IMR-90 (cell line): ENCODE data around the gene CTIF. TPM values are rescaled to one million over a fixed set of nuclear protein-coding genes. Genes with fewer than 3 reads are reported as not detected.

Experiments
- ATAC-seq: fragments of 200-7000 bp; cut with Tn5 transposase; 2 replicates; pipeline ENCODE4 v1.9.1; 2020; ENCODE audit warnings: low read depth, mild to moderate bottlenecking, moderate library complexity
- BruUV-seq: library from RNA; stranded (reverse); fragments of 400-500 nt; replicated peaks from 2 replicates; lab custom pipeline; 2021; lab: Mats Ljungman, UMichigan
- CTCF ChIA-PET: fragments of 300-600 bp; formaldehyde crosslinking; extraction: SDS; loops from one replicate; lab custom pipeline; 2021; ENCODE audit warnings: antibody characterized with exemption; lab: Yijun Ruan, JAX
- POLR2A ChIA-PET: fragments of 300-600 bp; sonication (Branson Sonifier 250); formaldehyde crosslinking; loops from one replicate; lab custom pipeline; 2022; ENCODE audit warnings: antibody characterized with exemption; ENCODE audit not compliant: unreplicated experiment; lab: Charles Lee
- DNase-seq: peaks from one replicate; pipeline ENCODE4 v3.0.0; 2013
- H2AFZ ChIP-seq: replicated peaks from 2 replicates; pipeline ENCODE3; 2013; ENCODE audit warnings: low read length, mild to moderate bottlenecking; ENCODE audit not compliant: poor library complexity
- H2AK5ac ChIP-seq: 2 replicates; pipeline ENCODE4 v1.6.1; 2013; ENCODE audit warnings: low read depth, low read length, inconsistent platforms
- H2AK9ac ChIP-seq: replicated peaks from 2 replicates; pipeline ENCODE3; 2013; ENCODE audit warnings: mild to moderate bottlenecking, low read depth, low read length, moderate library complexity; ENCODE audit not compliant: poor library complexity
- H2BK120ac ChIP-seq: 2 replicates; pipeline ENCODE4 v1.6.1; 2013; ENCODE audit warnings: low read depth, low read length, inconsistent platforms
- H2BK15ac ChIP-seq: 3 replicates; pipeline ENCODE4 v1.6.1; 2013; ENCODE audit warnings: low read depth, low read length, inconsistent platforms
- H2BK20ac ChIP-seq: 2 replicates; pipeline ENCODE4 v1.6.1; 2013; ENCODE audit warnings: low read depth, mild to moderate bottlenecking, inconsistent platforms, low read length, moderate library complexity
- H2BK5ac ChIP-seq: 2 replicates; pipeline ENCODE4 v1.6.1; 2013; ENCODE audit warnings: mild to moderate bottlenecking, low read depth, low read length, inconsistent platforms; ENCODE audit not compliant: poor library complexity, severe bottlenecking
- H3K14ac ChIP-seq: replicated peaks from 2 replicates; pipeline ENCODE4 v1.6.1; 2013; ENCODE audit warnings: low read depth, low read length, inconsistent platforms
- H3K18ac ChIP-seq: 2 replicates; pipeline ENCODE4 v1.6.1; 2013; ENCODE audit warnings: low read depth, low read length, control low read depth
- H3K23ac ChIP-seq: 2 replicates; pipeline ENCODE4 v1.6.1; 2013; ENCODE audit warnings: low read depth, low read length, inconsistent platforms
- H3K27ac ChIP-seq: 2 replicates; pipeline ENCODE4 v1.5.1; 2013; ENCODE audit warnings: mild to moderate bottlenecking, control low read depth, low read length; ENCODE audit not compliant: insufficient read depth
- H3K27me3 ChIP-seq: 2 replicates; pipeline ENCODE4 v1.6.1; 2013; ENCODE audit warnings: low read length; ENCODE audit not compliant: control insufficient read depth, insufficient read depth
- H3K36me3 ChIP-seq: 2 replicates; pipeline ENCODE4 v1.6.1; 2013; ENCODE audit warnings: low read length, mixed read lengths; ENCODE audit not compliant: control insufficient read depth, insufficient read depth
- H3K4ac ChIP-seq: 2 replicates; pipeline ENCODE4 v1.6.1; 2013; ENCODE audit warnings: low read depth, low read length, inconsistent platforms
- H3K4me1 ChIP-seq: 2 replicates; pipeline ENCODE4 v1.6.1; 2013; ENCODE audit warnings: low read length, mixed read lengths; ENCODE audit not compliant: control insufficient read depth, insufficient read depth
- H3K4me2 ChIP-seq: 2 replicates; pipeline ENCODE4 v1.6.1; 2013; ENCODE audit warnings: low read depth, mild to moderate bottlenecking, control low read depth, low read length, moderate library complexity
- H3K4me3 ChIP-seq: 2 replicates; pipeline ENCODE4 v1.5.1; 2013; ENCODE audit warnings: low read depth, mild to moderate bottlenecking, control low read depth, low read length, moderate library complexity; ENCODE audit not compliant: insufficient read depth
- H3K56ac ChIP-seq: 2 replicates; pipeline ENCODE4 v1.6.1; 2013; ENCODE audit warnings: low read length, inconsistent platforms; ENCODE audit not compliant: insufficient read depth; ENCODE audit errors: extremely low read depth
- H3K79me1 ChIP-seq, 2 experiments: 2 replicates each; pipeline ENCODE4 v1.6.1; 2013; ENCODE audit warnings: low read length in 2 of 2, inconsistent platforms in 1 of 2, low read depth in 1 of 2
- H3K9ac ChIP-seq: 2 replicates; pipeline ENCODE4 v1.6.1; 2013; ENCODE audit warnings: low read depth, low read length, control low read depth
- H3K9me1 ChIP-seq: 2 replicates; pipeline ENCODE4 v1.6.1; 2013; ENCODE audit warnings: low read length, inconsistent platforms; ENCODE audit not compliant: insufficient read depth
- H3K9me3 ChIP-seq: 2 replicates; pipeline ENCODE4 v1.6.1; 2013; ENCODE audit warnings: low read length; ENCODE audit not compliant: control insufficient read depth, insufficient read depth
- H4K20me1 ChIP-seq: 2 replicates; pipeline ENCODE4 v1.6.1; 2013; ENCODE audit warnings: low read length, inconsistent platforms; ENCODE audit not compliant: insufficient read depth
- H4K5ac ChIP-seq: 2 replicates; pipeline ENCODE4 v1.6.1; 2013; ENCODE audit warnings: mild to moderate bottlenecking, low read depth, low read length, control low read depth
- H4K8ac ChIP-seq, 2 experiments: 2 replicates each; pipeline ENCODE4 v1.6.1; 2013; ENCODE audit warnings: low read depth in 2 of 2, low read length in 2 of 2, control low read depth in 1 of 2, inconsistent platforms in 1 of 2
- H4K91ac ChIP-seq: 2 replicates; pipeline ENCODE4 v1.6.1; 2013; ENCODE audit warnings: low read depth, low read length, inconsistent platforms; ENCODE audit not compliant: insufficient read depth
- BHLHE40 ChIP-seq: fragments of 150-350 bp; IDR thresholded peaks from 2 replicates; pipeline ENCODE4 v1.6.1; 2016; ENCODE audit warnings: mild to moderate bottlenecking, low read depth, low read length
- FOS ChIP-seq: fragments of 150-350 bp; IDR thresholded peaks from 2 replicates; pipeline ENCODE4 v1.6.1; 2016; ENCODE audit warnings: low read depth, low read length
- MAFK ChIP-seq: IDR thresholded peaks from 2 replicates; pipeline ENCODE4 v1.6.1; 2012; ENCODE audit warnings: low read depth, low read length, improper control_type of control experiment
- MAZ ChIP-seq: IDR thresholded peaks from 2 replicates; pipeline ENCODE4 v1.6.1; 2012; ENCODE audit warnings: low read depth, mild to moderate bottlenecking, low read length, improper control_type of control experiment, moderate library complexity, borderline replicate concordance
- NFE2L2 ChIP-seq: fragments of 150-350 bp; IDR thresholded peaks from 2 replicates; pipeline ENCODE4 v1.6.1; 2016; ENCODE audit warnings: low read depth, mild to moderate bottlenecking, low read length
- POLR2A ChIP-seq: IDR thresholded peaks from 2 replicates; pipeline ENCODE4 v1.6.1; 2012; ENCODE audit warnings: mild to moderate bottlenecking, low read depth, low read length
- RCOR1 ChIP-seq: IDR thresholded peaks from 2 replicates; pipeline ENCODE4 v1.6.1; 2012; ENCODE audit warnings: mild to moderate bottlenecking, low read length, improper control_type of control experiment; ENCODE audit not compliant: insufficient replicate concordance
- WGBS, 2 experiments: methylation state at CpG; one replicate each; pipeline versions ENCODE4 v1.1.5 to v1.1.7; 2013; ENCODE audit warnings: missing lambda C conversion rate in 2 of 2; ENCODE audit not compliant: insufficient read length in 1 of 2; ENCODE audit errors: extremely low coverage in 2 of 2; 5-methylcytosine and 5-hydroxymethylcytosine counted together
- dilution Hi-C: fragments of 300-500 bp; cut with HindIII; formaldehyde crosslinking; loops from one replicate; pipeline ENCODE4 v1.14.3; 2018; ENCODE audit warnings: low sequenced_read_pairs; ENCODE audit not compliant: unreplicated experiment
- in situ Hi-C: fragments of 300-500 bp; cut with MboI; formaldehyde crosslinking; loops from 3 replicates; pipeline ENCODE4 v1.14.3; 2019; ENCODE audit warnings: low sequenced_read_pairs, inconsistent platforms, mixed read lengths
- intact Hi-C: fragments of 100-400 bp; cut with micrococcal nuclease; formaldehyde crosslinking; loops from 2 replicates; pipeline ENCODE4 v1.10.0; 2022
- polyA plus RNA-seq, 3 experiments: library from polyadenylated mRNA; depleted of rRNA; stranded (reverse); fragments of >200 nt; gene quantifications; 2 replicates each; pipeline ENCODE4 v1.2.3, GENCODE V29; 2012; ENCODE audit warnings: low replicate concordance in 1 of 3
- total RNA-seq: library from RNA; depleted of rRNA; stranded (reverse); fragments of >200 nt; gene quantifications from 2 replicates; pipeline ENCODE4 v1.2.3, GENCODE V29; 2012
- TF ChIP-seq, protein P1 (sequence below): conservative IDR thresholded peaks from 2 replicates; pipeline ENCODE4 v1.5.1; 2012; ENCODE audit warnings: mild to moderate bottlenecking, low read depth, low read length, improper control_type of control experiment
- TF ChIP-seq, protein P2 (sequence below): fragments of 150-350 bp; IDR thresholded peaks from 2 replicates; pipeline ENCODE4 v1.6.1; 2017; ENCODE audit warnings: mild to moderate bottlenecking, antibody characterized with exemption, low read length, low read depth

The CTIF gene
- total and polyA plus RNA-seq, 2 of the 4 experiments (the other 2 are of a cell fraction), result 25.1 to 57.0 TPM

DNA sequence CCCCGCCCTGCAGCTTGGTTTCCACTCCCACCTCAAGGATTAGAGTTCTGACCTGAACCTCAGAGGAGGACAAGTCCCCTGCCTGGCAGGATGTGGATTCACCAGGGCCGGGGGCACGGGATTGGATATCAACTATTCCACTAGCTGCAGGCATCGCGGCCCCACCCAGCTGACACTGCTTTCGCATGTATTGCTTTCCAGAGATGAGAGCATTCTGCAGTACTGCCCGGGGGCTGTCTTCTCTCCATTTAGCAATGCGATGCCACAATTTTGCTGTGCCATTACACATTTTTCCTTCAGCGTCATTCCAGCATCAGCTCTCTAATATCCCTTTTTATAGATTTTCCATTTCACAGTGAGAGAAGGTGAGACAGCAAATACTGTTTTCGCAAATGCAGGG is 42.0 kb downstream of the CTIF start:
- Histone ChIP-seq H3K23ac (no peak overlapping the region), H3K9me3 (no peaks in the 10 kb centered on the region), H3K36me3 (peaks cover 8% of the 10 kb centered on the region), H2AK9ac (no peak overlapping the region), H4K5ac (no peak overlapping the region), H3K18ac (no peak overlapping the region), H3K27me3 (no peaks in the 10 kb centered on the region), H4K8ac (no peak overlapping the region), H2AFZ (no peak overlapping the region), H2BK20ac (no peak overlapping the region), H3K9ac (no peak overlapping the region), H3K56ac (no peak overlapping the region), H4K20me1 (peaks cover 100% of the 10 kb centered on the region), H2AK5ac (no peak overlapping the region), H3K4ac (no peak overlapping the region), H2BK5ac (no peak overlapping the region), H3K4me2 (no peak overlapping the region), H3K9me1 (peaks cover 53% of the 10 kb centered on the region), H2BK120ac (no peak overlapping the region), H3K27ac (no peak overlapping the region), H3K4me1 (peaks cover 11% of the 10 kb centered on the region), H2BK15ac (no peak overlapping the region), H4K91ac (no peak overlapping the region), H3K14ac (no peak overlapping the region), H3K4me3 (no peak overlapping the region), H3K79me1 (peaks cover 29 to 100% of the 10 kb centered on the region in 2 experiments)
- dilution Hi-C loops, result no loop called here
- no peak for ATAC-seq
- ChIA-PET CTCF (no interaction called here), POLR2A (no interaction called here)
- intact Hi-C loops, result no loop called here
- 78% methylated on average over 7 of the region's 10 CpGs; no CpG with 5 or more reads in 1 of the 2 experiments for WGBS, 2 experiments
- no peak for DNase-seq
- in situ Hi-C loops, result no loop called here
- BruUV-seq, result no TSS peak
- TF ChIP-seq POLR2A (no peak), MAFK (no peak), RCOR1 (no peak), FOS (no peak), MAZ (no peak), NFE2L2 (no peak), BHLHE40 (no peak)
- TF ChIP-seq, protein P1, sequence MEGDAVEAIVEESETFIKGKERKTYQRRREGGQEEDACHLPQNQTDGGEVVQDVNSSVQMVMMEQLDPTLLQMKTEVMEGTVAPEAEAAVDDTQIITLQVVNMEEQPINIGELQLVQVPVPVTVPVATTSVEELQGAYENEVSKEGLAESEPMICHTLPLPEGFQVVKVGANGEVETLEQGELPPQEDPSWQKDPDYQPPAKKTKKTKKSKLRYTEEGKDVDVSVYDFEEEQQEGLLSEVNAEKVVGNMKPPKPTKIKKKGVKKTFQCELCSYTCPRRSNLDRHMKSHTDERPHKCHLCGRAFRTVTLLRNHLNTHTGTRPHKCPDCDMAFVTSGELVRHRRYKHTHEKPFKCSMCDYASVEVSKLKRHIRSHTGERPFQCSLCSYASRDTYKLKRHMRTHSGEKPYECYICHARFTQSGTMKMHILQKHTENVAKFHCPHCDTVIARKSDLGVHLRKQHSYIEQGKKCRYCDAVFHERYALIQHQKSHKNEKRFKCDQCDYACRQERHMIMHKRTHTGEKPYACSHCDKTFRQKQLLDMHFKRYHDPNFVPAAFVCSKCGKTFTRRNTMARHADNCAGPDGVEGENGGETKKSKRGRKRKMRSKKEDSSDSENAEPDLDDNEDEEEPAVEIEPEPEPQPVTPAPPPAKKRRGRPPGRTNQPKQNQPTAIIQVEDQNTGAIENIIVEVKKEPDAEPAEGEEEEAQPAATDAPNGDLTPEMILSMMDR, result no peak
- TF ChIP-seq, protein P2, sequence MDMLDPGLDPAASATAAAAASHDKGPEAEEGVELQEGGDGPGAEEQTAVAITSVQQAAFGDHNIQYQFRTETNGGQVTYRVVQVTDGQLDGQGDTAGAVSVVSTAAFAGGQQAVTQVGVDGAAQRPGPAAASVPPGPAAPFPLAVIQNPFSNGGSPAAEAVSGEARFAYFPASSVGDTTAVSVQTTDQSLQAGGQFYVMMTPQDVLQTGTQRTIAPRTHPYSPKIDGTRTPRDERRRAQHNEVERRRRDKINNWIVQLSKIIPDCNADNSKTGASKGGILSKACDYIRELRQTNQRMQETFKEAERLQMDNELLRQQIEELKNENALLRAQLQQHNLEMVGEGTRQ, result no peak
